A549 (cell line): Measurements from ENCODE around the gene VSTM5.
"Not testable (repeated sequence)": the region's sequence is repeated elsewhere in the genome, so short reads cannot be mapped to it uniquely, and the experiment has no call there.

Experiments
- CEBPB ChIP-seq, 2 experiments: fragments of >200 bp in 1 of 2; sonication (Bioruptor Twin) in 1 of 2; formaldehyde crosslinking in 1 of 2; IDR thresholded peaks; 2 replicates each; pipeline ENCODE4 v1.6.1; 2012 to 2016
- HDAC2 ChIP-seq: fragments of 200-600 bp; sonication (generic); IDR thresholded peaks from 2 replicates; pipeline ENCODE4 v1.6.1; 2016
- JUNB ChIP-seq: fragments of >200 bp; sonication (Bioruptor Twin); formaldehyde crosslinking; IDR thresholded peaks from 2 replicates; pipeline ENCODE4 v1.6.1; 2016
- POLR2A ChIP-seq: IDR thresholded peaks from 2 replicates; pipeline ENCODE4 v1.6.1; 2012; ENCODE audit warnings: mild to moderate bottlenecking, low read length
- TF ChIP-seq, protein P1 (sequence below): fragments of >200 bp; sonication (Bioruptor Twin); formaldehyde crosslinking; IDR thresholded peaks from 3 replicates; pipeline ENCODE4 v1.5.1; 2016
- TF ChIP-seq, protein P2 (sequence below): fragments of 450-650 bp; IDR thresholded peaks from 2 replicates; pipeline ENCODE4 v1.6.1; 2014; ENCODE audit warnings: antibody characterized with exemption

DNA sequence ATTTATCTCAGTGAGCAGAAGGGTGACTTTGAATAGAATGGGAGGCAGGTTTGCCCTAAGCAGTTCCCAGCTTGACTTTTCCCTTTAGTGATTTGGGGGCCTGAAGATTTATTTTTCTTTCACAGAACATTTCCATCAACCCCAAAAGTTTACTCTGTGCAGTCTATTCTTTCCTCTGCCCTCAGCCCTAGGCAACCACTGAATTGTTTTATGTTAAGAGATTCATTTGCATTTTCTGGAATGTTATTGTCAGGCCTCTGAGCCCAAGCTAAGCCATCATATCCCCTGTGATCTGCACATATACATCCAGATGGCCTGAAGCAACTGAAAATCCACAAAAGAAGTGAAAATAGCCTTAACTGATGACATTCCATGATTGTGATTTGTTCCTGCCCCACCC, 28.7 kb upstream of the VSTM5 start:
- TF ChIP-seq CEBPB (IDR thresholded peaks at IDR 0.05); JUNB; POLR2A; HDAC2: not testable (repeated sequence)
- TF ChIP-seq, protein P1, sequence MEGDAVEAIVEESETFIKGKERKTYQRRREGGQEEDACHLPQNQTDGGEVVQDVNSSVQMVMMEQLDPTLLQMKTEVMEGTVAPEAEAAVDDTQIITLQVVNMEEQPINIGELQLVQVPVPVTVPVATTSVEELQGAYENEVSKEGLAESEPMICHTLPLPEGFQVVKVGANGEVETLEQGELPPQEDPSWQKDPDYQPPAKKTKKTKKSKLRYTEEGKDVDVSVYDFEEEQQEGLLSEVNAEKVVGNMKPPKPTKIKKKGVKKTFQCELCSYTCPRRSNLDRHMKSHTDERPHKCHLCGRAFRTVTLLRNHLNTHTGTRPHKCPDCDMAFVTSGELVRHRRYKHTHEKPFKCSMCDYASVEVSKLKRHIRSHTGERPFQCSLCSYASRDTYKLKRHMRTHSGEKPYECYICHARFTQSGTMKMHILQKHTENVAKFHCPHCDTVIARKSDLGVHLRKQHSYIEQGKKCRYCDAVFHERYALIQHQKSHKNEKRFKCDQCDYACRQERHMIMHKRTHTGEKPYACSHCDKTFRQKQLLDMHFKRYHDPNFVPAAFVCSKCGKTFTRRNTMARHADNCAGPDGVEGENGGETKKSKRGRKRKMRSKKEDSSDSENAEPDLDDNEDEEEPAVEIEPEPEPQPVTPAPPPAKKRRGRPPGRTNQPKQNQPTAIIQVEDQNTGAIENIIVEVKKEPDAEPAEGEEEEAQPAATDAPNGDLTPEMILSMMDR, result not testable (repeated sequence)
- TF ChIP-seq, protein P2, sequence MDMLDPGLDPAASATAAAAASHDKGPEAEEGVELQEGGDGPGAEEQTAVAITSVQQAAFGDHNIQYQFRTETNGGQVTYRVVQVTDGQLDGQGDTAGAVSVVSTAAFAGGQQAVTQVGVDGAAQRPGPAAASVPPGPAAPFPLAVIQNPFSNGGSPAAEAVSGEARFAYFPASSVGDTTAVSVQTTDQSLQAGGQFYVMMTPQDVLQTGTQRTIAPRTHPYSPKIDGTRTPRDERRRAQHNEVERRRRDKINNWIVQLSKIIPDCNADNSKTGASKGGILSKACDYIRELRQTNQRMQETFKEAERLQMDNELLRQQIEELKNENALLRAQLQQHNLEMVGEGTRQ, result not testable (repeated sequence)
